ENCODE results near the gene MAPKAPK5.

The MAPKAPK5 gene

GRCh38 chr12:111858186-111858585 lies 16.2 kb downstream of the MAPKAPK5 start:
- ChIA-PET POLR2A (no interaction called here), CTCF (no interaction called here)
- DNase-seq (ENCODE audit: low read depth, low spot score) = no peak
- no peak overlapping the region for H3K4me3 ChIP-seq (ENCODE audit: low read depth, low read length)
- no peak for TF ChIP-seq CTCF (IDR thresholded peaks at IDR 0.05; ENCODE audit: insufficient read depth, low read length, missing control alignments)

- POLR2A ChIA-PET = no interaction called here
- DNase-seq (ENCODE audit: low read depth, low spot score) = no peak
- CTCF ChIA-PET = interaction anchor here (2.2 kb wide), 1 partner anchor 11 kb away, joined by 14 read pairs; no protein-coding TSS in a partner anchor
- no peak overlapping the region for H3K4me3 ChIP-seq (ENCODE audit: low read depth, low read length)
- TF ChIP-seq CTCF (IDR thresholded peaks at IDR 0.05; ENCODE audit: insufficient read depth, low read length, missing control alignments) = no peak
These were observed 16.8 kb downstream of the MAPKAPK5 start for GRCh38 chr12:111858778-111859177.

GRCh38 chr12:111864913-111865312 lies 22.9 kb downstream of the MAPKAPK5 start:
- no peak for DNase-seq (ENCODE audit: low read depth, low spot score)
- no peak for TF ChIP-seq CTCF (IDR thresholded peaks at IDR 0.05; ENCODE audit: insufficient read depth, low read length, missing control alignments)
- ChIA-PET CTCF (interaction anchor here (1.5 kb wide), 1 partner anchor 52 kb away, joined by 3 read pairs; no protein-coding TSS in a partner anchor), POLR2A (no interaction called here)
- no peak overlapping the region for H3K4me3 ChIP-seq (ENCODE audit: low read depth, low read length)

GRCh38 chr12:111867531-111867930 lies 25.5 kb downstream of the MAPKAPK5 start:
- DNase-seq (ENCODE audit: low read depth, low spot score) = no peak
- CTCF ChIA-PET = no interaction called here
- TF ChIP-seq CTCF (IDR thresholded peaks at IDR 0.05; ENCODE audit: insufficient read depth, low read length, missing control alignments) = no peak
- H3K4me3 ChIP-seq (ENCODE audit: low read depth, low read length) = no peak overlapping the region
- POLR2A ChIA-PET = no interaction called here

- ChIA-PET POLR2A (no interaction called here), CTCF (interaction anchor here (4.0 kb wide), 1 partner anchor 9 kb away, joined by 14 read pairs; no protein-coding TSS in a partner anchor)
- no peak for DNase-seq (ENCODE audit: low read depth, low spot score)
- H3K4me3 ChIP-seq (ENCODE audit: low read depth, low read length) = no peak overlapping the region
- no peak for TF ChIP-seq CTCF (IDR thresholded peaks at IDR 0.05; ENCODE audit: insufficient read depth, low read length, missing control alignments)
These were observed 26.9 kb downstream of the MAPKAPK5 start for GRCh38 chr12:111868676-111869588.

- H3K4me3 ChIP-seq (ENCODE audit: low read depth, low read length) = no peak overlapping the region
- no peak for DNase-seq (ENCODE audit: low read depth, low spot score)
- ChIA-PET CTCF (interaction anchor here (4.0 kb wide), 1 partner anchor 10 kb away, joined by 14 read pairs; no protein-coding TSS in a partner anchor), POLR2A (no interaction called here)
- TF ChIP-seq CTCF (IDR thresholded peaks at IDR 0.05; ENCODE audit: insufficient read depth, low read length, missing control alignments) = no peak
These were observed 27.6 kb downstream of the MAPKAPK5 start for GRCh38 chr12:111869671-111870070.
